HepG2 (cell line): Measurements from ENCODE around the gene BCCIP. TPM values are rescaled to one million over a fixed set of nuclear protein-coding genes. Genes with fewer than 3 reads are reported as not detected.

ENCODE experiments used
- CEBPB ChIP-seq: IDR thresholded peaks from 2 replicates; pipeline ENCODE4 v1.6.1; 2011; ENCODE audit warnings: low read depth, low read length, improper control_type of control experiment, borderline replicate concordance
- CENPT ChIP-seq: sonication (generic); formaldehyde crosslinking; IDR thresholded peaks from 2 replicates; pipeline ENCODE4 v1.8.0; 2022; ENCODE audit warnings: low read depth, mild to moderate bottlenecking, moderate library complexity, missing genetic modification reagents
- CREM ChIP-seq, 2 experiments: sonication (generic) in 1 of 2; formaldehyde crosslinking in 1 of 2; IDR thresholded peaks; 2 replicates each; pipeline versions ENCODE4 v1.4.0 to v1.6.1; 2016 to 2020; ENCODE audit warnings: antibody characterized with exemption in 1 of 2, mild to moderate bottlenecking in 1 of 2, missing genetic modification reagents in 1 of 2
- DNMT1 ChIP-seq: sonication (generic); formaldehyde crosslinking; IDR thresholded peaks from 2 replicates; pipeline ENCODE4 v1.5.1; 2020; ENCODE audit warnings: mild to moderate bottlenecking, missing genetic modification reagents
- DNMT3B ChIP-seq: conservative IDR thresholded peaks from 2 replicates; pipeline ENCODE4 v1.6.1; 2016; ENCODE audit warnings: missing biosample characterization, control low read depth
- GMEB2 ChIP-seq: IDR thresholded peaks from 2 replicates; pipeline ENCODE4 v1.6.1; 2016; ENCODE audit warnings: missing biosample characterization, missing genetic modification reagents, low read depth
- GTF3A ChIP-seq: sonication (generic); formaldehyde crosslinking; conservative IDR thresholded peaks from 2 replicates; pipeline ENCODE4 v1.4.0; 2020; ENCODE audit warnings: mild to moderate bottlenecking, missing genetic modification reagents
- SOX5 ChIP-seq: IDR thresholded peaks from 2 replicates; pipeline ENCODE4 v1.6.1; 2016; ENCODE audit warnings: borderline replicate concordance
- TFAP4 ChIP-seq: sonication (generic); IDR thresholded peaks from 2 replicates; pipeline ENCODE4 v1.6.1; 2016; ENCODE audit warnings: low read depth, borderline replicate concordance
- U2AF2 ChIP-seq: fragments of 200-400 bp; formaldehyde crosslinking; IDR thresholded peaks from 2 replicates; pipeline ENCODE4 v1.6.1; 2017; ENCODE audit warnings: low read depth, mild to moderate bottlenecking, low read length
- ZBTB37 ChIP-seq: sonication (generic); formaldehyde crosslinking; IDR thresholded peaks from 2 replicates; pipeline ENCODE4 v1.4.0; 2020; ENCODE audit warnings: mild to moderate bottlenecking, missing genetic modification reagents
- ZFP1 ChIP-seq: IDR thresholded peaks from 2 replicates; pipeline ENCODE4 v1.6.1; 2016
- ZNF224 ChIP-seq: sonication (generic); formaldehyde crosslinking; IDR thresholded peaks from 2 replicates; pipeline ENCODE4 v1.5.0; 2020; ENCODE audit warnings: mild to moderate bottlenecking, missing genetic modification reagents
- ZNF333 ChIP-seq: sonication (generic); formaldehyde crosslinking; IDR thresholded peaks from 2 replicates; pipeline ENCODE4 v1.4.0; 2020; ENCODE audit warnings: mild to moderate bottlenecking, missing genetic modification reagents, borderline replicate concordance
- ZNF567 ChIP-seq: sonication (generic); formaldehyde crosslinking; IDR thresholded peaks from 2 replicates; pipeline ENCODE4 v1.8.1; 2023; ENCODE audit warnings: mild to moderate bottlenecking, missing genetic modification reagents, borderline replicate concordance
- ZNF619 ChIP-seq: sonication (generic); formaldehyde crosslinking; IDR thresholded peaks from 2 replicates; pipeline ENCODE4 v1.4.0; 2020; ENCODE audit warnings: mild to moderate bottlenecking, missing genetic modification reagents
- ZNF652 ChIP-seq: IDR thresholded peaks from 2 replicates; pipeline ENCODE4 v1.6.1; 2016; ENCODE audit warnings: low read depth, borderline replicate concordance
- polyA plus RNA-seq, 8 experiments: library from polyadenylated mRNA; depleted of rRNA in 3 of 8; stranded (reverse) in 7 of 8; unstranded in 1 of 8; fragments of >200 nt; fragmentation: Illumina TruSeq in 4 of 8; extraction: Trizol in 4 of 8; gene quantifications; 2 replicates each; pipeline versions ENCODE4 v1.2.1 to v1.2.3, GENCODE V29; 2011 to 2016; ENCODE audit warnings: low read depth in 4 of 8, missing spikeins in 1 of 8, mixed read lengths in 1 of 8; ENCODE audit not compliant: insufficient read depth in 1 of 8
- total RNA-seq, 5 experiments: library from RNA; depleted of rRNA; stranded (reverse); fragments of >200 nt; fragmentation: Illumina TruSeq; extraction: Trizol; gene quantifications; 2 replicates each; pipeline ENCODE4 v1.2.3, GENCODE V29; 2016; ENCODE audit warnings: low read depth in 1 of 5
- TF ChIP-seq, protein P1 (sequence below): sonication (generic); formaldehyde crosslinking; IDR thresholded peaks from 2 replicates; pipeline ENCODE4 v1.4.0; 2020; ENCODE audit warnings: missing genetic modification reagents, mild to moderate bottlenecking, borderline replicate concordance
- TF ChIP-seq, protein P2 (sequence below): sonication (generic); formaldehyde crosslinking; IDR thresholded peaks from 2 replicates; pipeline ENCODE4 v1.8.0; 2022; ENCODE audit warnings: mild to moderate bottlenecking, missing genetic modification reagents, moderate library complexity
- TF ChIP-seq, protein P3 (sequence below): sonication (generic); formaldehyde crosslinking; IDR thresholded peaks from 2 replicates; pipeline ENCODE4 v1.4.0; 2020; ENCODE audit warnings: low read depth, mild to moderate bottlenecking, missing genetic modification reagents

The BCCIP gene
- total and polyA plus RNA-seq, 2 of the 13 experiments (the other 11 are each of a cell fraction or from before 2014, with no cell fraction given), result 37.0 to 132 TPM

DNA sequence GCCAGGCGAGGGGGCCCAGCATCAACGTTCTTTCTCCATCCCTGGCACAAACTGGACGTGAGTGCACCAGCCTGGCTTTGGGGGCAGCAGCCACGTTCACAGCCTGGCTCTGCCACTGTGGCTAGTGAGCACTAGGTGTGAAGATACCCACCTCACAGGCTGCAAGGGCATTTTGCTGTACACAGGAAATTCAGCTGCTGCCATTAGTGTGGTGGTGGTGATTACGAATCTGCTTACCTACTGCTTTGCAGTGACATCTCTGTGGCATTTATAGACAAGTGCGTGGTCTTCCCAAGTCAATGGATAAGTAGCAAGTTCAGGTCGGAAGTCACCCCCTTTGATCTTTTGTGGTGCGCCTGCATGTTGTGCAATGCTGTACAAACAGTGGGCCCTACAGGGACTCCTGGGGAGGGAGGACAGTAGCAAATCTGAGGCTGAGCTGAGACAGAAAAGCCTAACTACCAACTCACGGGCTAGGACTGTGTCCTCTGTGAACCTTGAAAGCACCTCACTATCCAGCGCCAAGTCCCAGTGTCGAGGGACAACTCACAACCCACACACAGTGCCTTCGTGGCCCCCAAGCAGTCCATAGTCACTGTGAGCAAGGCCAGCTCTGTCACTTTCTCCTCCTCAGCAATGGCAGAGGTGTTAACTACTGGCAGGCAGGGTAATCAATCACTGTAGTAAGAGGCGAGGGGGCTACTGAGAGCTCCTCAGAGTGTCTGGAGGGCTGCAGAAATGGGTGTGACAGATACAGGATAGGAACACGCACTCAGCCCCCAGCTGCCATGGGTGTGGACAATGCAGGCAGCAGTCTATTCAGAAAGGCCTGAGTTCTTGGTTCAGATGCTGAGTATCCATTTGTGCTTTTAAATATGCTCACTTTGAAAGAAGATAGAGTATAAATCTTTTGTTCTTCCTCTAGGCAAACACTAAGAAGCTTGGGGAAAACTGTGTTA is 30.7 kb upstream of the BCCIP start (continued):
- TF ChIP-seq, protein P1, sequence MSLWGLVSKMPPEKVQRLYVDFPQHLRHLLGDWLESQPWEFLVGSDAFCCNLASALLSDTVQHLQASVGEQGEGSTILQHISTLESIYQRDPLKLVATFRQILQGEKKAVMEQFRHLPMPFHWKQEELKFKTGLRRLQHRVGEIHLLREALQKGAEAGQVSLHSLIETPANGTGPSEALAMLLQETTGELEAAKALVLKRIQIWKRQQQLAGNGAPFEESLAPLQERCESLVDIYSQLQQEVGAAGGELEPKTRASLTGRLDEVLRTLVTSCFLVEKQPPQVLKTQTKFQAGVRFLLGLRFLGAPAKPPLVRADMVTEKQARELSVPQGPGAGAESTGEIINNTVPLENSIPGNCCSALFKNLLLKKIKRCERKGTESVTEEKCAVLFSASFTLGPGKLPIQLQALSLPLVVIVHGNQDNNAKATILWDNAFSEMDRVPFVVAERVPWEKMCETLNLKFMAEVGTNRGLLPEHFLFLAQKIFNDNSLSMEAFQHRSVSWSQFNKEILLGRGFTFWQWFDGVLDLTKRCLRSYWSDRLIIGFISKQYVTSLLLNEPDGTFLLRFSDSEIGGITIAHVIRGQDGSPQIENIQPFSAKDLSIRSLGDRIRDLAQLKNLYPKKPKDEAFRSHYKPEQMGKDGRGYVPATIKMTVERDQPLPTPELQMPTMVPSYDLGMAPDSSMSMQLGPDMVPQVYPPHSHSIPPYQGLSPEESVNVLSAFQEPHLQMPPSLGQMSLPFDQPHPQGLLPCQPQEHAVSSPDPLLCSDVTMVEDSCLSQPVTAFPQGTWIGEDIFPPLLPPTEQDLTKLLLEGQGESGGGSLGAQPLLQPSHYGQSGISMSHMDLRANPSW (CRISPR knock-in tag), result peak; percentile 88
- TF ChIP-seq DNMT1 (CRISPR knock-in tag), result peak; percentile 30; the same call in 1 of the 2 replicates
- TF ChIP-seq ZNF224 (CRISPR knock-in tag), result no peak
- TF ChIP-seq ZFP1 (CRISPR knock-in tag), result peak; percentile 75
- TF ChIP-seq ZNF619 (CRISPR knock-in tag), result peak; percentile 97; the same call in 1 of the 2 replicates
- TF ChIP-seq ZNF567 (CRISPR knock-in tag), result peak; percentile 91; the same call in 1 of the 2 replicates
- TF ChIP-seq SOX5, result peak; percentile 95
- TF ChIP-seq CREM (IDR thresholded peaks at IDR 0.05), result peak; percentile 81; the same call in 1 of the 2 replicates
- TF ChIP-seq CREM (CRISPR knock-in tag; IDR thresholded peaks at IDR 0.05), result no peak
- TF ChIP-seq ZNF652 (CRISPR knock-in tag), result peak; percentile 47; the same call in 1 of the 2 replicates
- TF ChIP-seq GTF3A, result peak; percentile 36; the same call in 1 of the 2 replicates
- TF ChIP-seq ZNF333 (CRISPR knock-in tag), result no peak
- TF ChIP-seq CENPT (CRISPR knock-in tag), result no peak
- no peak for TF ChIP-seq DNMT3B (CRISPR knock-in tag)
- peak; percentile 99 for TF ChIP-seq CEBPB
- TF ChIP-seq TFAP4, result peak; percentile 31; the same call in 1 of the 2 replicates
- no peak for TF ChIP-seq U2AF2
- no peak for TF ChIP-seq GMEB2 (CRISPR knock-in tag)
- no peak for TF ChIP-seq ZBTB37
- TF ChIP-seq, protein P2, sequence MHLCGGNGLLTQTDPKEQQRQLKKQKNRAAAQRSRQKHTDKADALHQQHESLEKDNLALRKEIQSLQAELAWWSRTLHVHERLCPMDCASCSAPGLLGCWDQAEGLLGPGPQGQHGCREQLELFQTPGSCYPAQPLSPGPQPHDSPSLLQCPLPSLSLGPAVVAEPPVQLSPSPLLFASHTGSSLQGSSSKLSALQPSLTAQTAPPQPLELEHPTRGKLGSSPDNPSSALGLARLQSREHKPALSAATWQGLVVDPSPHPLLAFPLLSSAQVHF (CRISPR knock-in tag), result no peak
- TF ChIP-seq, protein P3, sequence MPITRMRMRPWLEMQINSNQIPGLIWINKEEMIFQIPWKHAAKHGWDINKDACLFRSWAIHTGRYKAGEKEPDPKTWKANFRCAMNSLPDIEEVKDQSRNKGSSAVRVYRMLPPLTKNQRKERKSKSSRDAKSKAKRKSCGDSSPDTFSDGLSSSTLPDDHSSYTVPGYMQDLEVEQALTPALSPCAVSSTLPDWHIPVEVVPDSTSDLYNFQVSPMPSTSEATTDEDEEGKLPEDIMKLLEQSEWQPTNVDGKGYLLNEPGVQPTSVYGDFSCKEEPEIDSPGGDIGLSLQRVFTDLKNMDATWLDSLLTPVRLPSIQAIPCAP (CRISPR knock-in tag), result no peak
